H9 (cell line): Measurements from ENCODE around the gene ST8SIA5. TPM values are rescaled to one million over a fixed set of nuclear protein-coding genes. Genes with fewer than 3 reads are reported as not detected.

Experiments used
- DNase-seq: peaks from one replicate; pipeline ENCODE4 v3.0.0-alpha.2; 2017
- H2AFZ ChIP-seq: one replicate; pipeline ENCODE4 v1.6.1; 2013; ENCODE audit warnings: mild to moderate bottlenecking, low read length, control low read depth, moderate library complexity
- H2AK5ac ChIP-seq: 2 replicates; pipeline ENCODE4 v1.6.1; 2013; ENCODE audit warnings: low read length, control low read depth, mixed read lengths; ENCODE audit not compliant: insufficient read length
- H2BK120ac ChIP-seq: one replicate; pipeline ENCODE4 v1.6.1; 2013; ENCODE audit warnings: low read depth, mild to moderate bottlenecking, low read length, control low read depth, inconsistent platforms; ENCODE audit not compliant: poor library complexity, severe bottlenecking
- H2BK12ac ChIP-seq: 2 replicates; pipeline ENCODE4 v1.6.1; 2013; ENCODE audit warnings: low read length, control low read depth, mixed read lengths, low read depth; ENCODE audit not compliant: insufficient read length
- H2BK15ac ChIP-seq: 2 replicates; pipeline ENCODE4 v1.6.1; 2013; ENCODE audit warnings: low read depth, low read length, control low read depth
- H2BK20ac ChIP-seq: one replicate; pipeline ENCODE4 v1.6.1; 2013; ENCODE audit warnings: low read depth, mild to moderate bottlenecking, low read length, control low read depth, inconsistent platforms; ENCODE audit not compliant: poor library complexity, severe bottlenecking
- H2BK5ac ChIP-seq: 2 replicates; pipeline ENCODE4 v1.6.1; 2013; ENCODE audit warnings: low read length, control low read depth, mixed read lengths; ENCODE audit not compliant: insufficient read length
- H3K14ac ChIP-seq: 2 replicates; pipeline ENCODE4 v1.6.1; 2013; ENCODE audit warnings: low read length, control low read depth; ENCODE audit not compliant: insufficient read depth
- H3K18ac ChIP-seq: 2 replicates; pipeline ENCODE4 v1.6.1; 2013; ENCODE audit warnings: low read depth, mild to moderate bottlenecking, mixed read lengths, low read length, control low read depth; ENCODE audit not compliant: insufficient read length
- H3K23ac ChIP-seq: 2 replicates; pipeline ENCODE4 v1.6.1; 2013; ENCODE audit warnings: low read length, control low read depth, mixed read lengths, low read depth; ENCODE audit not compliant: insufficient read length
- H3K23me2 ChIP-seq: 2 replicates; pipeline ENCODE4 v1.6.1; 2013; ENCODE audit warnings: low read depth, mild to moderate bottlenecking, mixed read lengths, low read length, control low read depth; ENCODE audit not compliant: insufficient read length, poor library complexity, severe bottlenecking
- H3K27ac ChIP-seq: 2 replicates; pipeline ENCODE4 v1.5.1; 2013; ENCODE audit warnings: low read length, control low read depth, mixed read lengths, low read depth; ENCODE audit not compliant: insufficient read length
- H3K27me3 ChIP-seq: 2 replicates; pipeline ENCODE4 v1.6.1; 2013; ENCODE audit warnings: low read length, control low read depth, inconsistent platforms; ENCODE audit not compliant: insufficient read depth
- H3K4ac ChIP-seq: 2 replicates; pipeline ENCODE4 v1.6.1; 2013; ENCODE audit warnings: low read depth, mild to moderate bottlenecking, control low read depth, inconsistent platforms, low read length, moderate library complexity
- H3K4me1 ChIP-seq: 2 replicates; pipeline ENCODE4 v1.6.1; 2013; ENCODE audit warnings: low read length, control low read depth, inconsistent platforms; ENCODE audit not compliant: insufficient read depth
- H3K4me2 ChIP-seq: 2 replicates; pipeline ENCODE4 v1.6.1; 2013; ENCODE audit warnings: low read length, control low read depth, mixed read lengths; ENCODE audit not compliant: insufficient read length, insufficient read depth
- H3K56ac ChIP-seq: 2 replicates; pipeline ENCODE4 v1.6.1; 2013; ENCODE audit warnings: low read depth, mild to moderate bottlenecking, mixed read lengths, low read length, control low read depth; ENCODE audit not compliant: insufficient read length
- H3K79me1 ChIP-seq: 2 replicates; pipeline ENCODE4 v1.6.1; 2013; ENCODE audit warnings: low read depth, mild to moderate bottlenecking, moderate library complexity, low read length, control low read depth, inconsistent platforms; ENCODE audit not compliant: insufficient read depth, poor library complexity, severe bottlenecking
- H3K79me2 ChIP-seq: 2 replicates; pipeline ENCODE4 v1.6.1; 2013; ENCODE audit warnings: low read length, control low read depth, inconsistent platforms; ENCODE audit not compliant: insufficient read depth
- H3K9ac ChIP-seq: 2 replicates; pipeline ENCODE4 v1.6.1; 2013; ENCODE audit warnings: low read length, control low read depth, mixed read lengths; ENCODE audit not compliant: insufficient read length; ENCODE audit errors: extremely low read depth
- H3K9me3 ChIP-seq: one replicate; pipeline ENCODE4 v1.6.1; 2013; ENCODE audit warnings: low read depth, low read length, inconsistent platforms; ENCODE audit not compliant: control insufficient read depth
- H3T11ph ChIP-seq: one replicate; pipeline ENCODE4 v1.6.1; 2013; ENCODE audit warnings: mild to moderate bottlenecking, low read length, control low read depth, inconsistent platforms
- H4K20me1 ChIP-seq: one replicate; pipeline ENCODE4 v1.6.1; 2013; ENCODE audit not compliant: control insufficient read depth, insufficient read length, insufficient read depth
- H4K5ac ChIP-seq: 2 replicates; pipeline ENCODE4 v1.6.1; 2013; ENCODE audit warnings: low read depth, mild to moderate bottlenecking, mixed read lengths, low read length, control low read depth; ENCODE audit not compliant: insufficient read length
- H4K8ac ChIP-seq: replicated peaks from 2 replicates; pipeline ENCODE4 v1.6.1; 2013; ENCODE audit warnings: low read length, control low read depth, mixed read lengths, low read depth; ENCODE audit not compliant: insufficient read length
- H4K91ac ChIP-seq: 2 replicates; pipeline ENCODE4 v1.6.1; 2013; ENCODE audit warnings: low read depth, mild to moderate bottlenecking, moderate library complexity, mixed read lengths, low read length, control low read depth; ENCODE audit not compliant: insufficient read length
- H3K27ac Mint-ChIP-seq, 3 experiments: 2 replicates in 2 of 3; 3 replicates in 1 of 3; pipeline ENCODE4 v1.8.0; 2020 to 2021; ENCODE audit warnings: mixed read lengths in 3 of 3, mild to moderate bottlenecking in 1 of 3, moderate library complexity in 1 of 3
- H3K27me3 Mint-ChIP-seq: 2 replicates; pipeline ENCODE4 v1.8.0; 2021; ENCODE audit warnings: low read depth, mild to moderate bottlenecking, moderate library complexity, mixed read lengths
- H3K36me3 Mint-ChIP-seq, 3 experiments: 2 replicates in 2 of 3; 3 replicates in 1 of 3; pipeline ENCODE4 v1.8.0; 2020 to 2021; ENCODE audit warnings: low read depth in 3 of 3, mixed read lengths in 3 of 3; ENCODE audit not compliant: insufficient read depth in 1 of 3
- H3K4me1 Mint-ChIP-seq, 2 experiments: 2 replicates each; pipeline ENCODE4 v1.8.0; 2020; ENCODE audit warnings: mixed read lengths in 2 of 2
- H3K4me3 Mint-ChIP-seq, 2 experiments: 2 replicates in 1 of 2; 3 replicates in 1 of 2; pipeline ENCODE4 v1.8.0; 2020 to 2021; ENCODE audit warnings: mild to moderate bottlenecking in 2 of 2, mixed read lengths in 2 of 2, moderate library complexity in 1 of 2
- H3K9me3 Mint-ChIP-seq, 2 experiments: 2 replicates in 1 of 2; 3 replicates in 1 of 2; pipeline ENCODE4 v1.8.0; 2020; ENCODE audit warnings: mild to moderate bottlenecking in 2 of 2, mixed read lengths in 2 of 2, moderate library complexity in 1 of 2
- WGBS: extraction: QIAGEN DNeasy Blood & Tissue Kit; methylation state at CpG from one replicate; pipeline ENCODE4 v1.1.7; 2013; ENCODE audit warnings: missing lambda C conversion rate, low lambda C conversion rate, mixed read lengths; ENCODE audit not compliant: insufficient read length; ENCODE audit errors: extremely low coverage; 5-methylcytosine and 5-hydroxymethylcytosine counted together
- total RNA-seq: library from RNA; stranded (reverse); gene quantifications from 2 replicates; pipeline ENCODE4 v1.2.1, GENCODE V29; 2021
- TF ChIP-seq, protein P1 (sequence below): fragments of 200-600 bp; sonication (generic); conservative IDR thresholded peaks from 3 replicates; pipeline ENCODE4 v1.8.0; 2021; ENCODE audit warnings: antibody characterized with exemption, mild to moderate bottlenecking

The ST8SIA5 gene
- total RNA-seq, 1 experiment from 2014 or later, result 0.63 TPM

DNA sequence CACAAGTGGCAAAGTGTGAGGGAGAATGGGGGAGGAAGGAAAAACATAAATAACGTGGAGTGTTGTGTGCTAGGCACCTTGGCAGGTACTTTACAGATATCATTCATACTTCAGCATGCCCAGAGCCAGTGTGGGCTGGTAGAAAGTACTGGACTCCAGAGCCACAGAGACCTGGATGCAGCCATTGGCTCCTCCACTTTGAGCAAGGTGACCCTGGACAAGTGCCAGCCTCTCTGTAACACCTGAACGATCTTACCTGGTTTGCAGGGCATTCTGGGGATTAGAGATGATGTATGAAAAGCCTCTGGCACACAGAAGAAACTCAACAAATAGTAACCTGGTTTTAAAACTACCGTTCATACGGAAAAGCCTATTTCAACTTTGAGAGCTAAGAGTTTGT, 106.2 kb downstream of the ST8SIA5 start:
- no peaks in the 10 kb centered on the region for H3K79me1 ChIP-seq
- no peaks in the 10 kb centered on the region for H3K9me3 Mint-ChIP-seq
- H3K27me3 Mint-ChIP-seq, result peaks cover 4% of the 10 kb centered on the region

More for the DNA sequence above, 106.2 kb downstream of the ST8SIA5 start:
- Mint-ChIP-seq H3K27ac (no peak overlapping the region), H3K36me3 (no peaks in the 10 kb centered on the region), H3K4me1 (no peaks in the 10 kb centered on the region), H3K4me3 (no peak overlapping the region)
- H4K91ac ChIP-seq, result no peak overlapping the region
- H3K4me2 ChIP-seq, result no peak overlapping the region
- H3K4ac ChIP-seq, result no peak overlapping the region
- H3K14ac ChIP-seq, result no peak overlapping the region
- H2AK5ac ChIP-seq, result no peak overlapping the region
- H2BK12ac ChIP-seq, result no peak overlapping the region
- H3K4me1 ChIP-seq, result no peaks in the 10 kb centered on the region
- H3K56ac ChIP-seq, result no peak overlapping the region
- H3K9me3 ChIP-seq, result no peaks in the 10 kb centered on the region
- TF ChIP-seq, protein P1, sequence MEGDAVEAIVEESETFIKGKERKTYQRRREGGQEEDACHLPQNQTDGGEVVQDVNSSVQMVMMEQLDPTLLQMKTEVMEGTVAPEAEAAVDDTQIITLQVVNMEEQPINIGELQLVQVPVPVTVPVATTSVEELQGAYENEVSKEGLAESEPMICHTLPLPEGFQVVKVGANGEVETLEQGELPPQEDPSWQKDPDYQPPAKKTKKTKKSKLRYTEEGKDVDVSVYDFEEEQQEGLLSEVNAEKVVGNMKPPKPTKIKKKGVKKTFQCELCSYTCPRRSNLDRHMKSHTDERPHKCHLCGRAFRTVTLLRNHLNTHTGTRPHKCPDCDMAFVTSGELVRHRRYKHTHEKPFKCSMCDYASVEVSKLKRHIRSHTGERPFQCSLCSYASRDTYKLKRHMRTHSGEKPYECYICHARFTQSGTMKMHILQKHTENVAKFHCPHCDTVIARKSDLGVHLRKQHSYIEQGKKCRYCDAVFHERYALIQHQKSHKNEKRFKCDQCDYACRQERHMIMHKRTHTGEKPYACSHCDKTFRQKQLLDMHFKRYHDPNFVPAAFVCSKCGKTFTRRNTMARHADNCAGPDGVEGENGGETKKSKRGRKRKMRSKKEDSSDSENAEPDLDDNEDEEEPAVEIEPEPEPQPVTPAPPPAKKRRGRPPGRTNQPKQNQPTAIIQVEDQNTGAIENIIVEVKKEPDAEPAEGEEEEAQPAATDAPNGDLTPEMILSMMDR, result no peak
- H2AFZ ChIP-seq, result no peak overlapping the region
- no peaks in the 10 kb centered on the region for H3K79me2 ChIP-seq
- WGBS, result no CpG with 5 or more reads among the region's 4 CpGs
- no peak overlapping the region for H4K5ac ChIP-seq
- H2BK20ac ChIP-seq, result no peak overlapping the region
- peaks cover 5% of the 10 kb centered on the region for H4K20me1 ChIP-seq
- no peaks in the 10 kb centered on the region for H3K27me3 ChIP-seq
- H2BK15ac ChIP-seq, result no peak overlapping the region
- H3T11ph ChIP-seq, result no peak overlapping the region
- no peak overlapping the region for H3K9ac ChIP-seq
- H3K23me2 ChIP-seq, result no peaks in the 10 kb centered on the region
- no peak overlapping the region for H3K18ac ChIP-seq
- H2BK5ac ChIP-seq, result no peak overlapping the region
- DNase-seq, result no peak
- no peak overlapping the region for H2BK120ac ChIP-seq
- no peak overlapping the region for H3K27ac ChIP-seq
- no peak overlapping the region for H3K23ac ChIP-seq
- H4K8ac ChIP-seq, result no peak overlapping the region
